GM18951 (cell line): Measurements from ENCODE around the gene IGSF5.

Experiments used
- POLR2A ChIP-seq: IDR thresholded peaks from 4 replicates; pipeline ENCODE4 v1.6.1; 2011; ENCODE audit warnings: mild to moderate bottlenecking; ENCODE audit not compliant: insufficient read length, insufficient read depth; ENCODE audit errors: extremely low read depth
- in situ Hi-C: fragments of 300-500 bp; cut with MboI; formaldehyde crosslinking; loops from one replicate; pipeline ENCODE4 v1.12.0; 2022; ENCODE audit warnings: low sequenced_read_pairs, mixed read lengths, inconsistent platforms; ENCODE audit not compliant: unreplicated experiment

Gene IGSF5

DNA sequence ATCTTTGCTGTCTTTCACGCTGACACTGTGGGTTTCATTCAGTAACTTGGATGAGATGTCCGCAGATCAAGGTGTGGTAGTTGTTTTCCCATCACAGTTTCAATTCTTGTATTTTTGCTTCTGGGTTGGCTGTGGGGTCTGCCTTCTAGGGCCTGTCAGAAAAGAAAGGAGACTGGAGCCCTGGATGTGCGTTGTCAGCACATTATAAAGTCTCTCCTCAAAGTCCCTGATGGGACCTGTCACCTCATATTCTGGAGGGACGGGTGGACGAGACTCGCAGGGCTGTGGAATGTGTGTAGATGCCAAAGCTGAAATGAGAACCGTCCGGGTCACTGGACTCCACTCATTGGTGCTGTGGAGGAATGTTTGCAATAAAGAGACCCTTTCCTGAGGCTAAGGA, 11.3 kb downstream of the IGSF5 start:
- in situ Hi-C loops = no loop called here
- no peak for TF ChIP-seq POLR2A

DNA sequence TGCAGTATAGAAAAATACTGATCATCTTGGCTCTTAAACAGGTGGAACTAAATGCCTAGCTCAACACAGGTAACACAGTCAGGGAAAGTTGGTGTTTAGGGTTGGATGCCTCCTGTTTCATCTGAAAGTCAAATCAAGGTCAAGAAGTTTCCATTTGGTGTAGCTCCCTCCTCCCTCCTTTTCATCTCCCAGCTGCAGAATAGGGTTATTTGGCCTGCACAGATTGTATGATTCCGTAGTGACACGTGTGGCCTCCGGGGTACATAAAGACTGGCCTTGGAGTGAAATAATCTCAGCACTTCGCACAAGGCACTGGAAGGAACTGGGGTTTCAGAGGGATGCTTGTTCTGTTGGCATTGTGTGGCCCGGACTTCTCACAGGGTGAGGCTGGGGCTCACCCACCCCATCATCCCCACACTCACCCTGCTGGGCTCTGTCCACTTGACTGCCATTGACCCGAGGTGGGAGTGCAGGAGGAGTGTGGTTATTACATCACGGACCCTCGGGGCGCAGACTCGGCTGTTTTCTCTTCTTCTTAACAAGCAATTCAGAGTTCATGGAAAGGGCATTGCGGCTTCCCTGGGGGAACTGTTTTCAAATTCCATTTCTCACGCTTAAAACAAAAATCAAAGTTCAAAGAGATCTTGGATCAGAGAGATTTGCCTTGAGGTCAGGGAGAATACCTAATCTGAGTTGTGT, 18.4 kb downstream of the IGSF5 start:
- TF ChIP-seq POLR2A = no peak
- in situ Hi-C loops = no loop called here

DNA sequence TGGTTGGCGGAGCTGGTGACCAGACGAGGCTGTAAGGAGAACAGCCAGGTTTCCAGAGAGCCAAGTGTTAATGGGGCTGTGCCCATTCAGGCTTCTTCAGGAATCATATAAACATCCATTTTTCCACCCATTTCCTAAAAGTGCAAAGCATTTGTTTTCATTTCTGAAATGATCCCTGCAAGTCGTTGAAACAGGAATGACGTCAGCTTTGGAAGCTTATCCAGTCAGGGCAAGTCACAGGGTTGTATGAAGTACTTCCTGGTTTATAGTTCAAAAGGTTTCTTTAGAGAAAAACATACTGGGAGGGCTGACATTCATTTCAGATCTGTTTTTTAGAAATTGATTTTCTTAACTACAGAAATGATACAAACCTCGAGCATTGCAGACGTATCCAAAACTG, 29.2 kb downstream of the IGSF5 start:
- in situ Hi-C loops = no loop called here
- TF ChIP-seq POLR2A = no peak

DNA sequence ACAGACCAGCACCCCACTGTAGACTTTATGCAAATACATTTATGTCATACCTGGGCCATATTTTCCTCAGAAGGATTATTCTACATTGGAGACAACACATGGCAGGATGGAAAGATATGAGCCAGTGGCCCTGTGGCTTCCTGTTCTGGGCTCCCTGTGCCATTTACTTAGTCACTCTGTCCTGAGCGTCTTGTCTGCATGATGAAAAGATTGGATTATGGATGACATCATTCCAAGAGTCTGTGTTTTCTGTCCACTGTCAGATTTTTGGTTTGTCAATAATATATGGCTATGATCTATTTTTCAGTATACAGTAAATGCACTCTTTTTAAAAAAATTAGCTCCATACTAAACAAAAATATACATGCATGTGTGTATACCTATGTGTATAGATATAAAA, 30.8 kb downstream of the IGSF5 start:
- no peak for TF ChIP-seq POLR2A
- in situ Hi-C loops = no loop called here

DNA sequence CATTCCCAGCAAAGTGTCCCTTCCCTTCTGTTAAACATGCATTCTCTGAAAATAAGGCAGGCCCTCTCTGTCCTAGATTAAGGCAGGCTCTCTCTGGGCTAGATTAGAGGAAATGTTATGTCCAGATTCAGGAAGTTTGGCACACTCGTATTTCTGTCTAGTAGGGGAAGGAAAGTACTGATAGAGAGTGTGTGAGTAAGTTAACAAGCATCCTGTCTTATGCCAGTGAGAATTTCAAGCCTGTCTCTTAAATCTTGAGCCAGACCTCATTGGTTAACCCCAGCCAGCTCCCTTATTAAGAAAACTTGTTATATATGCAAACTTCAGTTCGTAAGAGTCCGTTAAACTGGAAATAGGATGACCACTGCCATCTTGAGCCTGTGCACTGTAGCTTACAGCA, 31.6 kb downstream of the IGSF5 start:
- in situ Hi-C loops = no loop called here
- TF ChIP-seq POLR2A = no peak

DNA sequence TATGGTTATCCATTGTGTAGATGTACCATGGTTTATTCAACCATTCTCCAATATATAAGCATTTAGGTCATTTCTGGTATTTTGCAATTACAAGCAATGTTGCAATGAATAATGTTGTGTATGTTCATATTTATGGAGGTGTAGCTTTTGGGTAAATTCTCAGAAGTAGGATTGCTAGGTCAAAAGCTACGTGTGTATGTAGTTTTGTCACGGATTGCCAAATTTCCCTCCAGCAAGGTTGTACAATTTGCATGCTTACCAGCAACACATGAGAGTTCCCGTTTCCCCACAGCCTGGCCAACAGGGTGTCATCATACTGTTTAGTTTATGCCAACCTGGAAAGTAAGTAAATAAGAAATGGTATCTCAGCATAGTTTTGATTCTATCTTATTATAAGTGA, 36.3 kb downstream of the IGSF5 start:
- TF ChIP-seq POLR2A = no peak
- in situ Hi-C loops = no loop called here

DNA sequence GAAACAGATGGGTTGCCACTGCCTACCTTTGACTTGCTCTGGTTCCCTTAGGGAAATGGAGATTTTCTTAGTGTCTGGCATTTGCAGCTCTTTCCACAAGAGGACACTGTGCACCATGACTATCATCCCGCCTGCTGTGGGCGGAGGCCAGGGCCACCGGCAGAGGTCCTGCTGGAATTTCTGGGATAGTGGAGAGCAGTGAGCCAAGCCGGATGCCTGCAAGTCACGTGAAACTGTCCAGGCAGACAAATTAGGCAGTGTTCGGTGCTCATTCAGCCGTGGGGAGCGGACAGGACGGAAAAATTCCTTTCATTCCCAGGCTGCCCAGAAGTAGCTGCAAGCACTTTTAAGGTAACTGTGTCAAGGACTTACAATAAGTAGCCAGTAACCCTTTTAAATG, 43.4 kb downstream of the IGSF5 start:
- TF ChIP-seq POLR2A = no peak
- in situ Hi-C loops = no loop called here

DNA sequence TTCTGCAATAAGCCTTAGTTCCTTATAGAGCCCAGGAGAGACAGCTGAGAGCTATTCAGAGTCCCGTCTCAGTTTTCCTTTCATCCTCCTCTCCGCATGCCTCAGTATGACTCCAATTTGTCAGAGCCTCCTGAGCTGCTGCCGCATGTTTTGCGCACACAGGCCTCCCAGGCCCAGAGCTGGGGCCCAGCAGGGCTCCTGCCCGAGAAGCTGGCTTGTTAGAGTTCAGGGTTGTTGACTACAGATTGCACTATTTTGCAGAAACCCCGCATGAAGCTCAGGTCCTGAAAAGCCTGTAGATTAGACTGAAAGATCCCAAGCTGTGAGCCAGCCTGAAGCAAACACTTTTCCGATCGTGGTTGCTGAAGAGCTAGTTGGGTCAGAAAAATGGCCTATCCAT, 51.5 kb downstream of the IGSF5 start:
- no peak for TF ChIP-seq POLR2A
- in situ Hi-C loops = no loop called here

DNA sequence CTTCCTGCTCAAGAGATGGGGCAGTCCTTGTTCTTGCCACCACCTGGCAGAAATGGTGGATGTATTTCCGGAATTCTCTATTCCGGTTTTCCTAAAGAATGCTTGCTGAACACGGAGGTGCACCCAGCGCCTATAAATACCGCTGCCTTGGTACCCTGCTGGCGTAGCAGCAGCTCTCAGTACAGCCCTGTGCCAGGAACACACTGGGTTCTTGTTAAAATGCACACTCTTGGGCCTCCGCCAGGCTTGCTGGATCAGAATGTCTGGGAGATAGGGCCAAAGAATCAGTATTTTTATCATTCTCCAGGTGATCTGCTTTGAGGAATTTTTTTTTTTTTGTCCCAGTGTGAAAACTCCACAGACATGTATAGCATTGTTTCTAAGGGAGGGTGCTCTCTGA, 54.2 kb downstream of the IGSF5 start:
- no peak for TF ChIP-seq POLR2A
- in situ Hi-C loops = no loop called here

DNA sequence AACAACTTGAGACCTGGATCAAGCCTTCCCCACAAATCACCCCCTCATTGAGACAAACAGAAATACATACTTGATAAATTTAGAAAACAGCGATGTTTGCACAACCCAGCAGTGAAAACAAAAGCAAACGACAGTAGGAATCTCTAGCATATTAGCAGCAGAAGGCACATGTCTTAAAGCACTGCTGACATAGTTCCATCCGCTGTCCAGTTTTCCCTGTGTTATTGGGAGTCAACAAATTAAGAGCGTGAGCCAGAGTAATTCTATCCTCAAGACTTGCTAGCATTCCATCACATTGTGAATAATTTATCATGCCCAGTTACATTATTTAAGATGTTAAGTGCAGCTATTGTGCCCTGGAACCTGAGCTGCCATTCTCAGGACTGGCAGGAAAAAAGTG, 55.3 kb downstream of the IGSF5 start:
- TF ChIP-seq POLR2A = no peak
- in situ Hi-C loops = no loop called here

DNA sequence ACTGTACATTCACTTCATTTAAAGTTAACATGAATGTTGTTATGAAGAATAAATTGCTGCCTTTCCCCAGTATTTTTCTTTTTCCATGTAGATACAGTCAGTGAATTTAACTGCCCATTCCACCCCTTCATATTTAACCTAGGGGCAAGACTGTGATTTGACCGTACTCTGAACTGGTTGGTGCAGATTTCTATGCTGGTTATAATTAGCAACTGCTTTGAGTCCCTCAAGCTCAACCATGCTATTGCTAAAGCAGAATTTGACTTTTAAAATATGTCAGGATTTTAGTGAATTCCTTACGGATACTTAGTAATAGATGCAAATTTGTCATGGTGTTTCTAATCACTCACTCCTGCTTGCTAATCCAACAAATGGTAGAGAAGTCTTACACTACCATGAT, 57.2 kb downstream of the IGSF5 start:
- no peak for TF ChIP-seq POLR2A
- in situ Hi-C loops = no loop called here

DNA sequence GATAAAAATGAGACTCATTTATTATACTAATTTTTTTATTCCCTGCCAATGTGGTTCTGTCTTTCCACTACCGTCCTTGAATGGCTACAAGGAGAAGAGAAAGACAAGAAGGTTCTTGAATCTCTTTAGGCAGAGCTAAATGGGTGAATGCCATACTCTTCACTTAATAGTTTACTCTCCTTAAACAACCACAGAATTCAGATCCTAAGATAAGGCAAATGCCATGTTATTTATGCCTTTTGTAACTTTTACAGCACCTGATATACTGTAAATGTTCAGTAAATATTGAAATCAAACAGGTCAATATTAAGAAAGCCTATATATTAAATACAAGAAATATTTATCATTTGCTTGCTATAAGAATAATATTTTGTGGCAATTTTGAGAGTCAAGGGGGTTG, 58.4 kb downstream of the IGSF5 start:
- in situ Hi-C loops = no loop called here

DNA sequence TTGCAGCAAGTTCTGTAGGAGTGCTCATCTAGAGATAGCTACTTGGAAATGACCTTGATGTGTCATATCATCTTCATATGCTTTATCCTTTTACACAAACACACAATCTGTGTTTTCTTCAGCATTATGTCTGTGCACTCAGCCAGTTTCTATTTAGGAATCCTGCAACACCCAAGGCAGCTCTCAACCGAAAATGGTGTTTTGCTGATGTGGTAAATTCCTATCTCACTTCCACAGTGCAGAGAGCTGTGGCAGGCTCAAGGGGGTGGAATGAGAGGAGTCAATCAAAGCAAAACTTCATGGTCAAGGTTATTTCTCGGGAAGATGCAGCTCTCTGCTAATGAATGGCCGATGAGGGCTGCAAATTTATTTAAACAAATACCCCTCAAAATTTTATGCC, 59.3 kb downstream of the IGSF5 start:
- TF ChIP-seq POLR2A = no peak
- in situ Hi-C loops = no loop called here

More for the DNA sequence above, 58.4 kb downstream of the IGSF5 start:
- no peak for TF ChIP-seq POLR2A

DNA sequence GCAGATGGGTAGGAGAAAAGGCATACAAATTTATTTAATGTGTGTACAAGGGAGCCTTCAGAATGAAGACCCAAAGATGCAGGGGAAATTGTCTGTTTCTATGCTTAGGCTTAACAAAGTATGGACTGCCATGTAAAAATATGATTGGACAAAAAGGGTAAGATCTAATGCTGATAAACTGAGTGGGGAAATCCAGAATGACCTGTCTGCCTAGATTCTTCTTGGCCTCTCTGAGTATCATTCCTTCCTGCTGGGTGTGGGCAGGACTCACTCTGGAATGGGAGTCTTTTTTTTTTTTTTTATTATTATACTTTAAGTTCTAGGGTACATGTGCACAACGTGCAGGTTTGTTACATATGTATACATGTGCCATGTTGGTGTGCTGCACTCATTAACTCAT, 61.0 kb downstream of the IGSF5 start:
- in situ Hi-C loops = no loop called here
- TF ChIP-seq POLR2A = no peak

DNA sequence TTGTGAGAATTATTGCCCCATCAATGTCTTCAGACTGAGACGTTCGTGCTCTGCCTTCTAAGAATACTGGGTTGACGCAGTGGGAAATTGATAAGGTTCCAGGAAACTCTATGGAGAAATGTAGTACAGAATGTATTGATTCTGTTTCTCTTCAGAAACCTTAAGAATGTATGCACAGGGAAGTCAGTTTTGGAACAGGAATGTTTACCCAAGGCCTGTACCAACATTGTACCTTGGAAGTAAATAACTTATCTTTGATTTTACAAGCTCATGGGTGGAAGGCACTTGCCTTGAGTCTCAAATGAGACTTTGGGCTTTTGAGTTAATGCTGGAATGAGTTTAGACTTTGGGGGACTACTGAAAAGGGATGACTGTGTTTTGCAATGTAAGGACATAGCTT, 62.8 kb downstream of the IGSF5 start:
- in situ Hi-C loops = no loop called here
- TF ChIP-seq POLR2A = no peak

DNA sequence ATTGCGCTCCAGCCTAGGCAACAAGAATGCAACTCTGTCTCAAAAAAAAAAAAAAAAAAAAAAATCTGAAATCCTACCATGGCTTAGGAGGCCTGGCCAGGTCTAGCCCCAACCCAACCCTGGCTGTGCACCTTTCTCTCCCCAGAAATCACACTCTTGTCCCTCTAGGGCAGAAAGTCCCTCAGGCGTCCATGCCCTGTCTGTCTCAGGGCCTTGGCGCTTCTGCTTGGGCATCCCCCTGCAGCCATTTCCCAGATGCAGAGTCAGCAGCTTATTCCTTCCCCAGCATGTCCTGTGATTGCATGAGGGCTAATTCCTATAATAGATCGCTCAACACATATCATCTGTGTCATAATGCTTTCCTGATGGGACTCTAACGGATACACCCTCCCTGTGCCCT, 65.0 kb downstream of the IGSF5 start:
- no peak for TF ChIP-seq POLR2A
- in situ Hi-C loops = no loop called here

DNA sequence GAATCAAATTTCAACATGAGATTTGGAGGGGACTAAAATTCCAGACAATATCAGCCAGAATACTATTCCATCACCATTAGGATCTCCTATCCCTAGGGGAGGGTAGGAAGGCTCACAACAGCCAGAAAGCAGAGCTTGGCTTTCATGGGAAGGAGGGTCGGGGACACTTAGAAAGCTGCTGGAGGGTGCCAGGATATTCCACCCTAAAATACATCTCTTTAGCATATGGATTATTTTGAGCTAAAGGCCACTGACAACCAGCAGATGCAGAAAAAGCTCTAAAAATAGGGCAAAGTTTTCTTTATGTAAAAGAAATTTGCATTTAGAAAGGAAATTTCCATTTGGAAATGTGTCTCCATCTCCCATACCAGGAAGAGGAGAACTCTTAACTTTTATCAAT, 68.0 kb downstream of the IGSF5 start:
- in situ Hi-C loops = no loop called here

More for the DNA sequence above, 68.0 kb downstream of the IGSF5 start:
- no peak for TF ChIP-seq POLR2A
